IMR-90 (cell line): ENCODE measurements around the gene ZNF611. TPM values are rescaled to one million over a fixed set of nuclear protein-coding genes. Genes with fewer than 3 reads are reported as not detected.

ENCODE experiments used
- ATAC-seq: fragments of 200-7000 bp; cut with Tn5 transposase; 2 replicates; pipeline ENCODE4 v1.9.1; 2020; ENCODE audit warnings: low read depth, mild to moderate bottlenecking, moderate library complexity
- BruUV-seq: library from RNA; stranded (reverse); fragments of 400-500 nt; replicated peaks from 2 replicates; lab custom pipeline; 2021; lab: Mats Ljungman, UMichigan
- CTCF ChIA-PET: fragments of 300-600 bp; formaldehyde crosslinking; extraction: SDS; loops from one replicate; lab custom pipeline; 2021; ENCODE audit warnings: antibody characterized with exemption; lab: Yijun Ruan, JAX
- POLR2A ChIA-PET: fragments of 300-600 bp; sonication (Branson Sonifier 250); formaldehyde crosslinking; loops from one replicate; lab custom pipeline; 2022; ENCODE audit warnings: antibody characterized with exemption; ENCODE audit not compliant: unreplicated experiment; lab: Charles Lee
- DNase-seq: peaks from one replicate; pipeline ENCODE4 v3.0.0; 2013
- H2AFZ ChIP-seq: replicated peaks from 2 replicates; pipeline ENCODE3; 2013; ENCODE audit warnings: low read length, mild to moderate bottlenecking; ENCODE audit not compliant: poor library complexity
- H2AK5ac ChIP-seq: 2 replicates; pipeline ENCODE4 v1.6.1; 2013; ENCODE audit warnings: low read depth, low read length, inconsistent platforms
- H2AK9ac ChIP-seq: replicated peaks from 2 replicates; pipeline ENCODE3; 2013; ENCODE audit warnings: mild to moderate bottlenecking, low read depth, low read length, moderate library complexity; ENCODE audit not compliant: poor library complexity
- H2BK120ac ChIP-seq: 2 replicates; pipeline ENCODE4 v1.6.1; 2013; ENCODE audit warnings: low read depth, low read length, inconsistent platforms
- H2BK15ac ChIP-seq: 3 replicates; pipeline ENCODE4 v1.6.1; 2013; ENCODE audit warnings: low read depth, low read length, inconsistent platforms
- H2BK20ac ChIP-seq: 2 replicates; pipeline ENCODE4 v1.6.1; 2013; ENCODE audit warnings: low read depth, mild to moderate bottlenecking, inconsistent platforms, low read length, moderate library complexity
- H2BK5ac ChIP-seq: 2 replicates; pipeline ENCODE4 v1.6.1; 2013; ENCODE audit warnings: mild to moderate bottlenecking, low read depth, low read length, inconsistent platforms; ENCODE audit not compliant: poor library complexity, severe bottlenecking
- H3K14ac ChIP-seq: replicated peaks from 2 replicates; pipeline ENCODE4 v1.6.1; 2013; ENCODE audit warnings: low read depth, low read length, inconsistent platforms
- H3K18ac ChIP-seq: 2 replicates; pipeline ENCODE4 v1.6.1; 2013; ENCODE audit warnings: low read depth, low read length, control low read depth
- H3K23ac ChIP-seq: 2 replicates; pipeline ENCODE4 v1.6.1; 2013; ENCODE audit warnings: low read depth, low read length, inconsistent platforms
- H3K27ac ChIP-seq: 2 replicates; pipeline ENCODE4 v1.5.1; 2013; ENCODE audit warnings: mild to moderate bottlenecking, control low read depth, low read length; ENCODE audit not compliant: insufficient read depth
- H3K27me3 ChIP-seq: 2 replicates; pipeline ENCODE4 v1.6.1; 2013; ENCODE audit warnings: low read length; ENCODE audit not compliant: control insufficient read depth, insufficient read depth
- H3K36me3 ChIP-seq: 2 replicates; pipeline ENCODE4 v1.6.1; 2013; ENCODE audit warnings: low read length, mixed read lengths; ENCODE audit not compliant: control insufficient read depth, insufficient read depth
- H3K4ac ChIP-seq: 2 replicates; pipeline ENCODE4 v1.6.1; 2013; ENCODE audit warnings: low read depth, low read length, inconsistent platforms
- H3K4me1 ChIP-seq: 2 replicates; pipeline ENCODE4 v1.6.1; 2013; ENCODE audit warnings: low read length, mixed read lengths; ENCODE audit not compliant: control insufficient read depth, insufficient read depth
- H3K4me2 ChIP-seq: 2 replicates; pipeline ENCODE4 v1.6.1; 2013; ENCODE audit warnings: low read depth, mild to moderate bottlenecking, control low read depth, low read length, moderate library complexity
- H3K4me3 ChIP-seq: 2 replicates; pipeline ENCODE4 v1.5.1; 2013; ENCODE audit warnings: low read depth, mild to moderate bottlenecking, control low read depth, low read length, moderate library complexity; ENCODE audit not compliant: insufficient read depth
- H3K56ac ChIP-seq: 2 replicates; pipeline ENCODE4 v1.6.1; 2013; ENCODE audit warnings: low read length, inconsistent platforms; ENCODE audit not compliant: insufficient read depth; ENCODE audit errors: extremely low read depth
- H3K79me1 ChIP-seq, 2 experiments: 2 replicates each; pipeline ENCODE4 v1.6.1; 2013; ENCODE audit warnings: low read length in 2 of 2, inconsistent platforms in 1 of 2, low read depth in 1 of 2
- H3K9ac ChIP-seq: 2 replicates; pipeline ENCODE4 v1.6.1; 2013; ENCODE audit warnings: low read depth, low read length, control low read depth
- H3K9me1 ChIP-seq: 2 replicates; pipeline ENCODE4 v1.6.1; 2013; ENCODE audit warnings: low read length, inconsistent platforms; ENCODE audit not compliant: insufficient read depth
- H3K9me3 ChIP-seq: 2 replicates; pipeline ENCODE4 v1.6.1; 2013; ENCODE audit warnings: low read length; ENCODE audit not compliant: control insufficient read depth, insufficient read depth
- H4K20me1 ChIP-seq: 2 replicates; pipeline ENCODE4 v1.6.1; 2013; ENCODE audit warnings: low read length, inconsistent platforms; ENCODE audit not compliant: insufficient read depth
- H4K5ac ChIP-seq: 2 replicates; pipeline ENCODE4 v1.6.1; 2013; ENCODE audit warnings: mild to moderate bottlenecking, low read depth, low read length, control low read depth
- H4K8ac ChIP-seq, 2 experiments: 2 replicates each; pipeline ENCODE4 v1.6.1; 2013; ENCODE audit warnings: low read depth in 2 of 2, low read length in 2 of 2, control low read depth in 1 of 2, inconsistent platforms in 1 of 2
- H4K91ac ChIP-seq: 2 replicates; pipeline ENCODE4 v1.6.1; 2013; ENCODE audit warnings: low read depth, low read length, inconsistent platforms; ENCODE audit not compliant: insufficient read depth
- POLR2A ChIP-seq: IDR thresholded peaks from 2 replicates; pipeline ENCODE4 v1.6.1; 2012; ENCODE audit warnings: mild to moderate bottlenecking, low read depth, low read length
- RFX5 ChIP-seq: IDR thresholded peaks from 2 replicates; pipeline ENCODE4 v1.8.0; 2012; ENCODE audit warnings: low read depth, mild to moderate bottlenecking, low read length, moderate library complexity
- USF2 ChIP-seq: fragments of 150-350 bp; IDR thresholded peaks from 2 replicates; pipeline ENCODE4 v1.6.1; 2017; ENCODE audit warnings: mild to moderate bottlenecking, antibody characterized with exemption, low read length, low read depth
- WGBS, 2 experiments: methylation state at CpG; one replicate each; pipeline versions ENCODE4 v1.1.5 to v1.1.7; 2013; ENCODE audit warnings: missing lambda C conversion rate in 2 of 2; ENCODE audit not compliant: insufficient read length in 1 of 2; ENCODE audit errors: extremely low coverage in 2 of 2; 5-methylcytosine and 5-hydroxymethylcytosine counted together
- dilution Hi-C: fragments of 300-500 bp; cut with HindIII; formaldehyde crosslinking; loops from one replicate; pipeline ENCODE4 v1.14.3; 2018; ENCODE audit warnings: low sequenced_read_pairs; ENCODE audit not compliant: unreplicated experiment
- in situ Hi-C: fragments of 300-500 bp; cut with MboI; formaldehyde crosslinking; loops from 3 replicates; pipeline ENCODE4 v1.14.3; 2019; ENCODE audit warnings: low sequenced_read_pairs, inconsistent platforms, mixed read lengths
- intact Hi-C: fragments of 100-400 bp; cut with micrococcal nuclease; formaldehyde crosslinking; loops from 2 replicates; pipeline ENCODE4 v1.10.0; 2022
- polyA plus RNA-seq, 3 experiments: library from polyadenylated mRNA; depleted of rRNA; stranded (reverse); fragments of >200 nt; gene quantifications; 2 replicates each; pipeline ENCODE4 v1.2.3, GENCODE V29; 2012; ENCODE audit warnings: low replicate concordance in 1 of 3
- total RNA-seq: library from RNA; depleted of rRNA; stranded (reverse); fragments of >200 nt; gene quantifications from 2 replicates; pipeline ENCODE4 v1.2.3, GENCODE V29; 2012

Gene ZNF611
- total and polyA plus RNA-seq, 2 of the 4 experiments (the other 2 are of a cell fraction) = 3.8 to 8.8 TPM

GRCh38 chr19:52690369-52691214 is 44.3 kb downstream of the ZNF611 start (continued):
- TF ChIP-seq USF2 = no peak

GRCh38 chr19:52689843-52690368 is 44.9 kb downstream of the ZNF611 start:
- no peak for TF ChIP-seq POLR2A
- no peak for TF ChIP-seq RFX5
- TF ChIP-seq USF2 = no peak
- TSS peak; percentile 67 for BruUV-seq
- 0% methylated on average over 8 of the region's 32 CpGs; no CpG with 5 or more reads in 1 of the 2 experiments for WGBS, 2 experiments
- H4K8ac ChIP-seq = peak overlapping the region; percentile 52 to 97
- peak overlapping the region; percentile 79 for H2BK5ac ChIP-seq
- dilution Hi-C loops (no loop called here), intact Hi-C loops (loop anchor here (2.0 to 5.0 kb wide), 2 partner anchors 42 to 51 kb away; partner anchors contain the start of gene ZNF83), in situ Hi-C loops (no loop called here)
- H2BK15ac ChIP-seq = no peak overlapping the region
- peak overlapping the region; percentile 78 for H3K9ac ChIP-seq
- ChIA-PET CTCF (no interaction called here), POLR2A (no interaction called here)
- peaks cover 7% of the 10 kb centered on the region for H3K4me1 ChIP-seq
- H4K91ac ChIP-seq = peak overlapping the region; percentile 63
- no peaks in the 10 kb centered on the region for H3K27me3 ChIP-seq
- H3K9me3 ChIP-seq = no peaks in the 10 kb centered on the region
- H3K27ac ChIP-seq = peak overlapping the region; percentile 71
- peak overlapping the region; percentile 82; the same call in 1 of the 2 replicates for H2BK120ac ChIP-seq
- 0 out of 2 replicates have a peak overlapping the region, but pooled peaks have one; percentile 6 for H2AK5ac ChIP-seq
- peak overlapping the region; percentile 42 for H4K5ac ChIP-seq
- H3K14ac ChIP-seq = peak overlapping the region; percentile 93
- peaks cover 7 to 42% of the 10 kb centered on the region in 2 experiments for H3K79me1 ChIP-seq
- H3K4ac ChIP-seq = peak overlapping the region; percentile 83
- peak overlapping the region; percentile 18; the same call in 1 of the 2 replicates for H2BK20ac ChIP-seq
- H2AK9ac ChIP-seq = peak overlapping the region; percentile 82
- peaks cover 3% of the 10 kb centered on the region; the same call in 1 of the 2 replicates for H3K36me3 ChIP-seq
- H2AFZ ChIP-seq = peak overlapping the region; percentile 88
- H3K4me2 ChIP-seq = peak overlapping the region; percentile 72
- no peaks in the 10 kb centered on the region for H4K20me1 ChIP-seq
- peak overlapping the region; percentile 79 for H3K4me3 ChIP-seq
- H3K18ac ChIP-seq = peak overlapping the region; percentile 62
- H3K9me1 ChIP-seq = peaks cover 4% of the 10 kb centered on the region; the same call in 1 of the 2 replicates
- peak overlapping the region; percentile 92 for H3K56ac ChIP-seq
- ATAC-seq (peak; percentile 25), DNase-seq (no peak)
- H3K23ac ChIP-seq = peak overlapping the region; percentile 87
